Measurements from ENCODE around the gene ARHGDIG.

ARHGDIG gene

DNA sequence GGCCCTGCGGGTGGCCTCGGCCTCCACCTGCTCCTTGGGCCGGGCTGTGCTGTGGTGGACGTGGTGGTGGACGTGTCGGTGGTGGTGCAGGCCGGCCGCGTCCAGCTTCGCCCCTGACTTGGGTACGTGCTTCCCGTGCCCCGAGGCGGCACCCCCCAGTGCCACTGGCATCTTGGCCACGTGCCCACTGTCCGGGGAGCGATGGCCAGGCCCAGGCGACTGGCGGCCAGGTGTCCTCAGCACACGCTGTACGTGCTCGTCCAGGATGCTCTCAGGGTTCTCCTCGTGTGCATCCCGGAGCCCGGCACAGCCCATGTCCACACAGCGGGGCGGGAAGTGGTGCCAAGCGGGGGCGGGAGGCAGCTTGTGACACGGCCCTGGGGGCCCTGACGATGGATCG, 17.4 kb downstream of the ARHGDIG start:
- TF ChIP-seq, protein P1, sequence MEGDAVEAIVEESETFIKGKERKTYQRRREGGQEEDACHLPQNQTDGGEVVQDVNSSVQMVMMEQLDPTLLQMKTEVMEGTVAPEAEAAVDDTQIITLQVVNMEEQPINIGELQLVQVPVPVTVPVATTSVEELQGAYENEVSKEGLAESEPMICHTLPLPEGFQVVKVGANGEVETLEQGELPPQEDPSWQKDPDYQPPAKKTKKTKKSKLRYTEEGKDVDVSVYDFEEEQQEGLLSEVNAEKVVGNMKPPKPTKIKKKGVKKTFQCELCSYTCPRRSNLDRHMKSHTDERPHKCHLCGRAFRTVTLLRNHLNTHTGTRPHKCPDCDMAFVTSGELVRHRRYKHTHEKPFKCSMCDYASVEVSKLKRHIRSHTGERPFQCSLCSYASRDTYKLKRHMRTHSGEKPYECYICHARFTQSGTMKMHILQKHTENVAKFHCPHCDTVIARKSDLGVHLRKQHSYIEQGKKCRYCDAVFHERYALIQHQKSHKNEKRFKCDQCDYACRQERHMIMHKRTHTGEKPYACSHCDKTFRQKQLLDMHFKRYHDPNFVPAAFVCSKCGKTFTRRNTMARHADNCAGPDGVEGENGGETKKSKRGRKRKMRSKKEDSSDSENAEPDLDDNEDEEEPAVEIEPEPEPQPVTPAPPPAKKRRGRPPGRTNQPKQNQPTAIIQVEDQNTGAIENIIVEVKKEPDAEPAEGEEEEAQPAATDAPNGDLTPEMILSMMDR (IDR thresholded peaks at IDR 0.05; ENCODE audit: insufficient read depth, low read depth, low read length, missing control alignments): no peak
- no peak overlapping the region for H3K4me3 ChIP-seq (ENCODE audit: low read depth, low read length)

DNA sequence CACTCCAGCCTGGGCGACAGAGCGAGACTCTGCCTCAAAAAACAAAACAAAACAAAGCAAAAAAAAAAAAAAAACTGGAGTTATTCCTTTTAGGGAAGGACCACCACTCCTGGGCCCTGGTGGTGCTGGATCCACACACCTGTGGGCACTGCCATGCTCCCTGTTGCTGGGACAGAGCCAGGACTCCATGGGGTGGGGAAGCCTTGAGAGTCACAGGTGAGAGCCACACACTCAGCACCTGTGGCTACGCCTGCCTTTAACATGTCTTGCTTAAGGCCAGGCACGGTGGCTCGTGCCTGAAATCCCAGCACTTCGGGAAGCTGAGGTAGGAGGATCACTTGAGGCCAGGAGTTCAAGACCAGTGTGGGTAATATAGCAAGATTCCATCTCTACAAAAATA, 20.8 kb downstream of the ARHGDIG start:
- DNase-seq (ENCODE audit: low read depth): no peak
- TF ChIP-seq, protein P1 (IDR thresholded peaks at IDR 0.05; ENCODE audit: insufficient read depth, low read depth, low read length, missing control alignments): no peak
- H3K4me3 ChIP-seq (ENCODE audit: low read depth, low read length): no peak overlapping the region

More for the DNA sequence above, 17.4 kb downstream of the ARHGDIG start:
- no peak for DNase-seq (ENCODE audit: low read depth)

DNA sequence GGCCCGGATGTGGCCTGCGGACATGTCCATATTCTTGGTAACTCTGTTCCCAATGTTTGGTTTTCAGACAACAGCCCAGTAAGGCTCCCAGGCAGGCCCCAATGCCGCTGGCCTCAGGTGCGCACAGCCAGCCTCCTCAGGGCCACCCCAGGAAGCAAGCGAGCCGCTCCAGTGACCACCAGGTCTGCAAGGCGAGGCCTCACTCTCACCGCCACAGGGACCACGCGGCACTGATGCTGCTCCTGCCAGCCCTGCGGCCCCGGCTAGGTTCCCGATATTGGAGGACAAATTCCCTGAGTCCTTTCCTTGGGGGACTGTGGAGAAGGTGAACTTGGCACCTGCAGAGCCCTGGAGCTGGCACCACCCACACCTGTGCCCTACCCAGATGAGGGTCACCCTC, 21.6 kb downstream of the ARHGDIG start:
- DNase-seq (ENCODE audit: low read depth): no peak
- TF ChIP-seq, protein P1 (IDR thresholded peaks at IDR 0.05; ENCODE audit: insufficient read depth, low read depth, low read length, missing control alignments): no peak

DNA sequence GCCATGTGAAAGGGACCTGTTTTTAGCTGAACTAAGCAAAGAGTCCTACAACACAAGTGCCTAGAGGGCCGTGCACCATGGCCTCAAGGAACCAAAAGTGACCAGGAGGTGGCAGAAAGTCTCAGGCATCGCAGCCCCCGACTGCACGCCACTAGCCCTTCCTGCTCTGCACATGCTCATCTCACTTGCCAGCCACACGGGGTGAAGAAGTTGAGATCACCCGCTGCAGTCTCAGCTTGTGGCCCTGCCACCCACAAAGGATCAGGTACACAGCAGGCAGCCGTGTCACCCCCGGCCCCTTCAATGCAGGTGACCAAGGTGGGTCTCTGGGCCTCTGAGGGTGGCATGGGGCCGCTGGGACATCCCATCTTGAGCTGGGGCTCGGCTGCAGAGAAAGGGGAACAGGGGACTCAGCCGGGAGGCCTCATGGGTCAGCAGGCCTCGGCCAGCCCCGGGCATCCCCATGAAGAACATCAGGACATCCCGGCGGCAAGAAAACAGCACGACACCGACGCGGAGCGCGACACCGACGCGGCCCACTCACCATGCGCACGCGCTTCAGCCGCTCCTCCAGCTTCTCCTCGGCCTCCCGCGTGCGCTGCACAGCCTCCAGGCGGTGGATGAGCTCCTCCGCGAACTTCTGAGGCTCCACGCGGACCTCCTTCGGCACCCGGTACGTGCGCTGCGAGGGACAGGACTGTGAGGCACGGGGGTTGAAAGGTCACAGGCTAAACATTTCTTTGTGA, 23.5 kb downstream of the ARHGDIG start:
- no peak overlapping the region for H3K4me3 ChIP-seq (ENCODE audit: low read depth, low read length)
- DNase-seq (ENCODE audit: low read depth): peak; percentile 22
- TF ChIP-seq, protein P1 (IDR thresholded peaks at IDR 0.05; ENCODE audit: insufficient read depth, low read depth, low read length, missing control alignments): peak; percentile 1

More for the DNA sequence above, 21.6 kb downstream of the ARHGDIG start:
- no peak overlapping the region for H3K4me3 ChIP-seq (ENCODE audit: low read depth, low read length)

DNA sequence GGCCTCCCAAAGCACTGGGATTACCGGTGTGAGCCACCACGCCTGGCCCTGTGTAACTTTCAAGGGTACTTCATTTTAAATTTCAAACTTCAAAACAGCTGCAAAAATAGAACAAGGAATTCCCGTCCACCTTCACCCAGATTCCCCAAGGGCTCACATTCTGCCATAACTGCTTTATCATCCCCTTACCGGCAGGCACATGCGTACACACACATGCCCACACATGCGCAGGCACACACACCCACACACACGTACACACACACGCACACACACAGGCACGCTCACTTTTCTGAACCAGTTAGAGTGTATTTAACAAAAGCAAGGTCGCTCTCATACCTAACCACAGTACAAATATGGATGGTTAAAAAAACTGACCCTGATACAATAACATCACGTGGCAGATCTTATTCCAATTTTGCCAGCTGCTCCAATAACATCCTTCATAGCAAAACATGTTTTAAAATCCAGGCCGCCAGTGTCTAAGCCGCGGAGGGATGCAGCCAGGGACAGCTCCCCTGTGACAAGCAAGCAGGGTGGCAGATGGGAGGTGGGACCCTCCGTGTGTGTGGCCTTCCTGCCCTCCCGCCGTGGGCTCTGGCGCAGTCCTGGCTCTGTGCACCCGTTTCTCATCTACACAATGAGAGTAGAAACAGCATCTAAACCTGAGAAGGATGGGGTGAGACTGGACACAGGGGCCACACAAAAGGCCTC, 25.7 kb downstream of the ARHGDIG start:
- DNase-seq (ENCODE audit: low read depth): no peak
- TF ChIP-seq, protein P1 (IDR thresholded peaks at IDR 0.05; ENCODE audit: insufficient read depth, low read depth, low read length, missing control alignments): no peak
- H3K4me3 ChIP-seq (ENCODE audit: low read depth, low read length): no peak overlapping the region

DNA sequence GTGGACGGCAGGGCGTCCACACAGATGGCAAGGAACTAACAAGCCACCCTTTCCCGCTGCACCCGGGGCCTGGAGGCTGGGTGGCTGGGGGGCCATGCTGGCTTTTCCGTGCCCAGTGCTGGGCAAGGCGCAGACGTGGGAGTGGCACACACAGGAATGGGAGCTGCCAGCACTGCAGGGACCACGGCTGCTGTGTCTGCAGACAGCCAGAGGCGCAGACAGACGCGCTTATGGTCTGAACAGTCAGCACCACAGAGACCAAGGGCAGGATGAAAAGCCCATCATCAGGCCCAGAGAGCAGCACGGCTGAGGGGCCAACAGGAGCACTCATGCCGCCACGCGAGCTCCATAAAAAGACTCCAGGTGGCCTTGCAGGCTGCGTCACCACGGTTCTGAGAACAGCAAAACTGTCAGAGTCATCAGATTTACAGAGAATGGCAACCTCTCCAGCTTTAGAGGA, 26.6 kb downstream of the ARHGDIG start:
- TF ChIP-seq, protein P1 (IDR thresholded peaks at IDR 0.05; ENCODE audit: insufficient read depth, low read depth, low read length, missing control alignments): no peak
- no peak overlapping the region for H3K4me3 ChIP-seq (ENCODE audit: low read depth, low read length)
- DNase-seq (ENCODE audit: low read depth): no peak

Measured in GM12865 (cell line).